Activated T-helper 9 cell treated with anti-CD3 and anti-CD28 coated beads, Interleukin-2, amount 50 U/mL, for 16 hours (primary cell): ENCODE measurements around the gene EGF.
"Not testable (repeated sequence)": the region's sequence is repeated elsewhere in the genome, so short reads cannot be mapped to it uniquely, and the experiment has no call there.

Experiments
- DNase-seq: peaks from one replicate; pipeline ENCODE4 v3.0.0-alpha.2; 2020; ENCODE audit warnings: low read depth

The EGF gene

DNA sequence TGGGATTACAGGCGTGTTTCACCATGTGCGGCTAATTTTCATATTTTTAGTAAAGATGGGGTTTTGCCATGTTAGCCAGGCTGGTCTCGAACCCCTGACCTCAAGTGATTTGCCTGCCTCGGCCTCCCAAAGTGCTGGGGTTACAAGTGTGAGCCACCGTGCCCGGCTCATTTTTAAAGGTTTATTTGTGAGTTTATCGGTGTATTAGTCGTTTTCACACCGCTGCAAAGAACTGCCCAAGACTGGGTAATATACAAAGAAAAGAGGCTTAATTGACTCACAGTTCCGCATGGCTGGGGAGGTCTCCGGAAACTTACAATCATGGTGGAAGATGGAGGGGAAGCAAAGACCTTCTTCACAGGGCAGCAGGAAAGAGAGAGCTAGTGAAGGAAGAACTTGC lies 126.5 kb downstream of the EGF start:
- DNase-seq = not testable (repeated sequence)

DNA sequence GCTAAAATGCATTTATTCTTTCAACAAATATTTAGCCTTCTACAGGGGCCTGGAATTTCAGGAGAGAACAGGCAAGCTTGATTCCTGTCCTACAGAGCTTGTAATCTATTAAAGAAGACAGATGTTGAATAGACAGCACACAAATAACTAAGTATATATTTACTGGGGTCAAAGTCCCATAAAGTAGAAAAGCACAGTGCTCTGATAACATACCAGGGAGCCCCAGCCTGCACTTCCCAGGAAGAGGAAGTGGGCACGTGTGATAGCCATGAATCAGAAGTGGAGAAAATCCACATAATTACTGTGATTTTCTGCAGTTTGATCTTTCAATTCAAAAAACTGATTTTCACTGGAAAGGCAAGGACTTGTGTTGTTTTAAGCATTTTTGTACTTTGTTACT lies 129.1 kb downstream of the EGF start:
- no peak for DNase-seq

DNA sequence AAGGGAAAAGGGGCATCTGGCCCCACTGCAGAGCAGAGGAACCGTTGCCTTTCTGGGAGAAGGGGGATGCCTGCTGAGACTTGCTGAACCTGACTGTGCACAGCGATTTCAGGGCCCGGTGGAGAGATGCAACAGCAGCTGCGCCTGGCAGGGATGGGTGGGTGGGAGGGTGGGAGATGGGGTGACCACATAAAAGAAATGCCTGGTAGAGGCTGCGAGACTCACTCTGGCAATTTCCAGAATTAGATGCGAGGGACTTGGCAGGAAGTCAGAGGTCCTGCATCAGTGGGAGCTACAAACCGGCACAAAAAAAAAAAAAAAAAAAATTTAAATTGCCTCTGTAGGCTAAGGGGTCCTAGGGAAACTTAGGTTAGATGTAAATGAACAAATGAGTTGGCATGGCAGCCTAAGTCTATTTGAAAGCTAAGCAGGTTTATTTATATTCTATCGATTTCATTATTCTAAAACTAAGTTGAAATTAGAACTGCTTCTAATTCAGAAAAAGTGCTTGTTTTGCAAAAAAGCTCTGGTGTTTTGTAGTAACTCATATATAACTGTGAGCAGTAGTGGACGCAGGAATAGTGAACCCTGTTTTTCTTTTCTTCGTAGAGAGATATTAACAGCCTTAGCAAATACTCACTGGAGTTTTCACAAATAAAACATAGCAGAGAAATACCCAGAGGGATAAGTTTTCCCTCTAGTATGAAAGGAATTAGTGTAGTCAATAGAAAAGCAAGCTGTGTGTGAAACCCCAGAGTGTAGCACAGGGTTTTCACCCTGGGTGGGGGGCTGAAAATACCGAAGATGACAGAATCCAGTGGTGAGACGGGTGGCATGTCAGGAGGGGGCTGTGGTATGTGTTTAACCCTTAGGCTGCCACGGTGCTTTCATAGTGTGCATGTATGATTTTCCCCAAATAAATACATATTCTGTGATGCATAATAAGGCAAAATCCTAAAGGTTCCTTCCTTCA lies 130.1 kb downstream of the EGF start:
- DNase-seq = no peak

DNA sequence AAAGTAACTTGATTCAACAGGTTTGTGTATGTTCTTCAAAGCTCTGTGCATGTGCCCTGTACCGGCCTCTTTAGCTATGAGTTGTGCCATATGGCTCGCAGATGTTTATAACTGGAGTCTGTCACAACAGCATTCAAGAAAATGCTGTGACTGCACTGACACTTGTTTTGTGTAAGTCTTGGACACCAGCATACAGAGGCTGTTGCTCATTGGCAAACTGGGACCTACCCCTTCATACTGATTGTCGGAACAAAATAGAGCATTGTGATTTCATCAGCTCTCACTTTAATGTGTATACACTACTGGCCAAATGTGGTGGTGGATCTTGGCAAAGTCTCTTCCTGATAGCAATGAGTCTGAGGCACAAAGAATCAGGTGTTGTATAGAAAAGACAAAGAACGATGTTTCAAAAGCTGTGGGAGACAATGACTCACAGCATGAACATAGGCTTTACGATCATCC lies 133.9 kb downstream of the EGF start:
- DNase-seq = no peak

- peak; percentile 27 for DNase-seq
Measured at GRCh38 chr4:110049951-110050925, 137.6 kb downstream of the EGF start.

DNA sequence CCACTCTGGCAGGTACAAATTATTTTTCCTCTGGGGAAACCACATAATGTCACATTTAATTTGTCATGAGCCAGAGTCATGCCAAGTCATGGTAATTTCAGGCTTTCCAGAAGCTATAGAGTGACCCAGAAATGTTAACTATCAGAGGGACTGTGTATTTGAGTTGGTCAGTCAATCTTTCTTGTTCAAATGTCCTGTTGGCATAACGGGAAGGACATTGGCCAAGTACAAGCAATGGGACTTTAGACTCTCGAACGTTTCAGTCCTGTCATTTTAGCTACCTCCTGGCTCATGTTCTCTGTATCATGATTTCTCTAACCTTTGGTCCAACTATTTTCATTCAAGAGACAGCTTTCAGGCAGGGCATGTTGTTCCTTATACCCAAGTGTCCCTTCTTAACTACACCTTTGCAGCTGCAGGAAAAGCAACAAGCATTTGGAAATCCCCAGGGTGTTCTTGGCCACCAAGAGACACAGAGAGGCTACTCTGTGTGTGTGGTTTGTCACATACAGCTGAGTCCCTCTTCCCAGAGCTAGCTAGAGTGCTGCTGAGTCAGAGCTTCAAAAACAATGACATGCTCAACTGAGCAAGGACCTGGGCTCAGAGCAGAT lies 142.6 kb downstream of the EGF start:
- DNase-seq = no peak

DNA sequence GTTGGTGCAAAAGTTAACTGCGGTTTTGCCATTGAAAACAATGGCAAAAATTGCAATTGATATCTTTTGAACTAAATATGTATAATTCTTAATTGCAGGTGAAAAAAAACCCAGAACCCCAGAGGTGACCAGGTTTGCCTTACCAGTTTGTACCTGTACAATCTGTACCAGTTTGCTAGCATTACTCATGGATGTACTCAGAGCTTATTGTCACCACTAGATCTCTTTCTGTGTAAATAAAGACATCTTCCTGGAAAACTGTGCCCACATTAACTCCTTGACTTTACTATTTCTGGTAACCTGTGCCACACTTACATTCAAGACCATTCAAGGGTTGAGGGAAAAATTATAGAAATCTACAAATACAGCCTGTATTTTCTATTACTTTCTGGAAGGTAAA lies 146.0 kb downstream of the EGF start:
- no peak for DNase-seq

GRCh38 chr4:110059556-110060191 lies 147.0 kb downstream of the EGF start:
- DNase-seq = no peak

- no peak for DNase-seq
Measured at GRCh38 chr4:110061076-110061475, 148.4 kb downstream of the EGF start.
